A549 (cell line): ENCODE data around the gene GTF3C1.

Source experiments
- CEBPB ChIP-seq, 2 experiments: fragments of >200 bp in 1 of 2; sonication (Bioruptor Twin) in 1 of 2; formaldehyde crosslinking in 1 of 2; IDR thresholded peaks; 2 replicates each; pipeline ENCODE4 v1.6.1; 2012 to 2016
- CTCF ChIP-seq: fragments of >200 bp; sonication (Bioruptor Twin); formaldehyde crosslinking; IDR thresholded peaks from 3 replicates; pipeline ENCODE4 v1.5.1; 2016
- EHF ChIP-seq: fragments of 250-450 bp; sonication (Bioruptor Pico); IDR thresholded peaks from 2 replicates; pipeline ENCODE4 v1.5.0; 2020; ENCODE audit warnings: mild to moderate bottlenecking
- JUN ChIP-seq, 2 experiments: fragments of >200 bp; sonication (Bioruptor Twin); formaldehyde crosslinking; IDR thresholded peaks; 2 replicates in 1 of 2; 3 replicates in 1 of 2; pipeline ENCODE4 v1.6.1; 2016 to 2017
- MAFK ChIP-seq: fragments of 450-650 bp; IDR thresholded peaks from 2 replicates; pipeline ENCODE4 v1.6.1; 2014; ENCODE audit not compliant: partially characterized antibody
- POLR2A ChIP-seq: IDR thresholded peaks from 2 replicates; pipeline ENCODE4 v1.6.1; 2012; ENCODE audit warnings: mild to moderate bottlenecking, low read length
- REST ChIP-seq: fragments of 200-600 bp; sonication (generic); IDR thresholded peaks from 2 replicates; pipeline ENCODE4 v1.6.1; 2016; ENCODE audit warnings: antibody characterized with exemption, mild to moderate bottlenecking, moderate library complexity

- TF ChIP-seq CEBPB (IDR thresholded peaks at IDR 0.05) = no peak
- no peak for TF ChIP-seq POLR2A
- TF ChIP-seq REST = no peak
- TF ChIP-seq JUN (IDR thresholded peaks at IDR 0.05) = no peak
- TF ChIP-seq MAFK = no peak
- no peak for TF ChIP-seq CTCF
- no peak for TF ChIP-seq EHF (CRISPR knock-in tag)
Observed at GRCh38 chr16:27499659-27500055, 50.1 kb downstream of the GTF3C1 start.
